GM19025 (cell line): ENCODE results near the gene PIAS4.

Source experiments
- ATAC-seq: cut with Tn5 transposase; IDR thresholded peaks from one replicate; pipeline ENCODE4 v1.9.1; 2021; ENCODE audit warnings: mild to moderate bottlenecking, low read depth, moderate library complexity; ENCODE audit not compliant: unreplicated experiment

The PIAS4 gene

GRCh38 chr19:4068047-4068966 is 60.8 kb downstream of the PIAS4 start:
- ATAC-seq: no peak

GRCh38 chr19:4069331-4069959 is 61.9 kb downstream of the PIAS4 start:
- no peak for ATAC-seq

- no peak for ATAC-seq
These were observed 64.1 kb downstream of the PIAS4 start for GRCh38 chr19:4071610-4072009.

- ATAC-seq: no peak
These were observed 67.8 kb downstream of the PIAS4 start for GRCh38 chr19:4075373-4075772.

GRCh38 chr19:4077007-4077374 is 69.5 kb downstream of the PIAS4 start:
- no peak for ATAC-seq

- ATAC-seq: no peak
These were observed 70.5 kb downstream of the PIAS4 start for GRCh38 chr19:4077800-4078684.

- ATAC-seq: no peak
These were observed 72.9 kb downstream of the PIAS4 start for GRCh38 chr19:4080473-4080872.

GRCh38 chr19:4081441-4082129 is 74.0 kb downstream of the PIAS4 start:
- ATAC-seq: no peak

- no peak for ATAC-seq
These were observed 74.6 kb downstream of the PIAS4 start for GRCh38 chr19:4082172-4082571.

- ATAC-seq: no peak
These were observed 76.4 kb downstream of the PIAS4 start for GRCh38 chr19:4083677-4084546.

GRCh38 chr19:4084547-4084877 is 77.0 kb downstream of the PIAS4 start:
- no peak for ATAC-seq

- ATAC-seq: no peak
These were observed 78.9 kb downstream of the PIAS4 start for GRCh38 chr19:4086411-4086867.

GRCh38 chr19:4087787-4088679 is 80.5 kb downstream of the PIAS4 start:
- ATAC-seq: no peak

- ATAC-seq: no peak
These were observed 81.4 kb downstream of the PIAS4 start for GRCh38 chr19:4088975-4089374.
